Right lobe of liver (tissue), 6 donors: ENCODE results near the gene PEAR1. TPM values are rescaled to one million over a fixed set of nuclear protein-coding genes. Genes with fewer than 3 reads are reported as not detected.

Experiments used
- ATAC-seq, 4 donors: fragments of 200-7000 bp; cut with Tn5 transposase; one replicate each; pipeline ENCODE4 v1.9.1; 2020; ENCODE audit warnings: mild to moderate bottlenecking in 4 of 4, moderate library complexity in 4 of 4
- DNase-seq, 3 donors: peaks; one replicate each; pipeline ENCODE4 v3.0.0-alpha.2; 2020
- H3K27ac ChIP-seq, 3 donors: fragments of 200-600 bp; one replicate each; pipeline ENCODE4 v1.8.0; 2022
- H3K27me3 ChIP-seq, 2 donors: fragments of 200-600 bp; one replicate each; pipeline ENCODE4 v1.8.0; 2022
- H3K36me3 ChIP-seq, 4 donors: fragments of 200-600 bp; sonication (generic) in 1 of 4; one replicate each; pipeline versions ENCODE4 v1.5.1 to v1.8.0; 2017 to 2022; ENCODE audit warnings: control low read depth in 1 of 4
- H3K4me1 ChIP-seq, 4 donors: fragments of 200-600 bp; sonication (generic) in 1 of 4; one replicate each; pipeline versions ENCODE4 v1.5.1 to v1.8.0; 2017 to 2022; ENCODE audit warnings: control low read depth in 1 of 4
- H3K4me3 ChIP-seq, 3 donors: fragments of 200-600 bp; one replicate each; pipeline ENCODE4 v1.8.0; 2022
- H3K9me3 ChIP-seq, 4 donors: fragments of 200-600 bp; sonication (generic) in 1 of 4; one replicate each; pipeline versions ENCODE4 v1.5.1 to v1.8.0; 2017 to 2022; ENCODE audit warnings: control low read depth in 1 of 4
- POLR2A ChIP-seq: fragments of 450-650 bp; IDR thresholded peaks from one replicate; pipeline ENCODE4 v1.6.1; 2017; ENCODE audit warnings: antibody characterized with exemption, mild to moderate bottlenecking
- WGBS: methylation state at CpG from one replicate; pipeline ENCODE4 v1.1.6; 2018; ENCODE audit warnings: low coverage, low lambda C conversion rate; ENCODE audit not compliant: insufficient coverage; ENCODE audit errors: missing lambda C conversion rate; 5-methylcytosine and 5-hydroxymethylcytosine counted together
- intact Hi-C, 2 donors: fragments of 100-400 bp; cut with DNase I; formaldehyde crosslinking; loops; one replicate each; pipeline versions ENCODE4 v1.11.2 to v1.14.1; 2022
- total RNA-seq, 6 experiments: library from RNA; depleted of rRNA in 2 of 6; stranded (reverse); fragments of >200 nt in 2 of 6; fragmentation: NEBNext Ultra II Directional in 3 of 6; extraction: Animal tissue kit (Norgen Biotek cat#: 25700) in 3 of 6; gene quantifications; one replicate each; pipeline versions ENCODE4 v1.1.0 to v1.2.4, GENCODE V29; 2016 to 2023
- TF ChIP-seq, protein P1 (sequence below), 4 donors: fragments of 200-600 bp in 3 of 4; fragments of 450-650 bp in 1 of 4; IDR thresholded peaks; one replicate each; pipeline versions ENCODE4 v1.5.1 to v1.8.0; 2016 to 2022; ENCODE audit warnings: antibody characterized with exemption in 4 of 4, mild to moderate bottlenecking in 2 of 4
- donor health status: DM: no; HTN: yes; CAD: no.
- donor health status: DM: no; HTN: no; CAD: no.
- donor health status: DM: no; HTN: no; CAD: no.
- donor health status: DM: no; HTN: yes; CAD: no.
- donor health status: DM: no; HTN: yes; CAD: no.

PEAR1 gene
- total RNA-seq, 6 experiments from 2014 or later, result 2.2 to 9.8 (median 3.6) TPM

DNA sequence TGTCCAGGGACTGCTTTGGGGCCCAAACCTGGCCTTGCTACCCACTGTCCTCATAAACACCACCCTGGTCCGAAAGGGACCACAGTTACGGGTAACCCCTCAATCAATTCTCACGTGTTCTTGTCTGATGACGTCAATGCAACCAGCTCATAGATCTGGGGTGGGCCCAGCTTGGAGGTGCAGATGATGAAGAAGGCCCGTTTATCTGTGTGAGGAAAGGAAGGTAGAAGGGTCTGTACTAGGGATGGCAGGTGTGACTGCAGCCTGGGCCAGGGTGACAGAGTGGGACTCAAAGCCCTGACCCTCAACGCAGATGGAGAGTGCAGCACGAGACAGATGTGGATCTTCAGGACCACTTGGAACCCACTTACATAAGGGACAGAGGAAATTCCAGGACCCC, 49.1 kb downstream of the PEAR1 start:
- TF ChIP-seq POLR2A, result no peak
- TF ChIP-seq, protein P1, sequence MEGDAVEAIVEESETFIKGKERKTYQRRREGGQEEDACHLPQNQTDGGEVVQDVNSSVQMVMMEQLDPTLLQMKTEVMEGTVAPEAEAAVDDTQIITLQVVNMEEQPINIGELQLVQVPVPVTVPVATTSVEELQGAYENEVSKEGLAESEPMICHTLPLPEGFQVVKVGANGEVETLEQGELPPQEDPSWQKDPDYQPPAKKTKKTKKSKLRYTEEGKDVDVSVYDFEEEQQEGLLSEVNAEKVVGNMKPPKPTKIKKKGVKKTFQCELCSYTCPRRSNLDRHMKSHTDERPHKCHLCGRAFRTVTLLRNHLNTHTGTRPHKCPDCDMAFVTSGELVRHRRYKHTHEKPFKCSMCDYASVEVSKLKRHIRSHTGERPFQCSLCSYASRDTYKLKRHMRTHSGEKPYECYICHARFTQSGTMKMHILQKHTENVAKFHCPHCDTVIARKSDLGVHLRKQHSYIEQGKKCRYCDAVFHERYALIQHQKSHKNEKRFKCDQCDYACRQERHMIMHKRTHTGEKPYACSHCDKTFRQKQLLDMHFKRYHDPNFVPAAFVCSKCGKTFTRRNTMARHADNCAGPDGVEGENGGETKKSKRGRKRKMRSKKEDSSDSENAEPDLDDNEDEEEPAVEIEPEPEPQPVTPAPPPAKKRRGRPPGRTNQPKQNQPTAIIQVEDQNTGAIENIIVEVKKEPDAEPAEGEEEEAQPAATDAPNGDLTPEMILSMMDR (IDR thresholded peaks at IDR 0.05), result no peak
- intact Hi-C loops, result no loop called here
- no peaks in the 10 kb centered on the region for H3K4me1 ChIP-seq
- H3K27me3 ChIP-seq, result no peaks in the 10 kb centered on the region
- H3K36me3 ChIP-seq, result peaks cover 6 to 88% (median 13%) of the 10 kb centered on the region in 4 donors
- H3K9me3 ChIP-seq, result no peaks in the 10 kb centered on the region
- H3K27ac ChIP-seq, result no peak overlapping the region
- 67% methylated on average over 5 of the region's 7 CpGs for WGBS
- H3K4me3 ChIP-seq, result no peak overlapping the region
- no peak for ATAC-seq
- no peak for DNase-seq

DNA sequence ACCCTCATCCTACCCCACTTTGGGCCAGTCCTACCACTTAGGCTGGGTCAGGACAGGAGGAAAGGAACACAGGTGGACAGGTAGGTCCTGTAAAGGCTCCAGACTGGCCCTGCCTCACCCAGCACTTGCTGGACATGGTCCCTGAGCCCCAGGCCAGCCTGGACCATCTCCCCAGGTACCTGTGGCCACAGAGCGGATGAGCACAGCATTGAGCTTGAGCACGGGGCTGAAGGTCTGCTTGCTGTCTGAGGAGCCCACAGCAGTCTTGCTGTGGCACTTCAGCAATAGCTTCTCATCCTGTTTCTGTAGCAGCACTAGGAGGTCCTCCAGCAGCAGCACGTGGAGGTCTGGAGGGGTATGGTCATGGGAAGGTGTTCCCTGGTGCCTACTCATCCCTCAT, 50.2 kb downstream of the PEAR1 start:
- intact Hi-C loops, result no loop called here
- no peaks in the 10 kb centered on the region for H3K4me1 ChIP-seq
- no peaks in the 10 kb centered on the region for H3K27me3 ChIP-seq
- H3K27ac ChIP-seq, result no peak overlapping the region
- ATAC-seq, result no peak
- H3K4me3 ChIP-seq, result no peak overlapping the region
- no peaks in the 10 kb centered on the region for H3K9me3 ChIP-seq
- H3K36me3 ChIP-seq, result peaks cover 7 to 88% (median 14%) of the 10 kb centered on the region in 4 donors
- TF ChIP-seq POLR2A, result no peak
- TF ChIP-seq, protein P1 (IDR thresholded peaks at IDR 0.05), result no peak
- no peak for DNase-seq
- WGBS, result no CpG with 5 or more reads among the region's 3 CpGs

DNA sequence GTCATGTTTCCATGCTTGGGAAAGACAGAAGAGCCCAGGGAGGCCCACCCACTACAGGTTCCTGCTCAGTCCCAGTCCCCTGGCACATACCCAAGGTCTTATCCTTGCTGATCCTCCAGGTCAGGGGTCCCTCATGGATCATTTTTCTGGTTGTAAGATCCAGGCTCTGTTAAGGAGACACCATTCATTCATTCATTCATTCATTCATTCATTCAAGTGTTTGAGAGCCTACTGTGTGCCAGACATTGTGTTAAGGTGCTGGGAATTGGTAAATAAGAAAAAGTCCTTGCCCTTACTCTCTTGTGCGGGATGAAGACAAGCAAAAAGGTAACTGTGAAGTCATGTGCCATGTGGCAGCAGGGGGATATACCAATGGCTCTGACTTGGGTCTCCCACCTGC, 50.8 kb downstream of the PEAR1 start:
- H3K4me3 ChIP-seq, result no peak overlapping the region
- DNase-seq (no peak), ATAC-seq (no peak)
- intact Hi-C loops, result no loop called here
- no peaks in the 10 kb centered on the region for H3K4me1 ChIP-seq
- H3K27me3 ChIP-seq, result no peaks in the 10 kb centered on the region
- peaks cover 7 to 84% (median 15%) of the 10 kb centered on the region in 4 donors for H3K36me3 ChIP-seq
- H3K27ac ChIP-seq, result no peak overlapping the region
- no peaks in the 10 kb centered on the region for H3K9me3 ChIP-seq
- TF ChIP-seq, protein P1 (IDR thresholded peaks at IDR 0.05), result no peak
- 80% methylated on average over 1 of the region's 1 CpG for WGBS

DNA sequence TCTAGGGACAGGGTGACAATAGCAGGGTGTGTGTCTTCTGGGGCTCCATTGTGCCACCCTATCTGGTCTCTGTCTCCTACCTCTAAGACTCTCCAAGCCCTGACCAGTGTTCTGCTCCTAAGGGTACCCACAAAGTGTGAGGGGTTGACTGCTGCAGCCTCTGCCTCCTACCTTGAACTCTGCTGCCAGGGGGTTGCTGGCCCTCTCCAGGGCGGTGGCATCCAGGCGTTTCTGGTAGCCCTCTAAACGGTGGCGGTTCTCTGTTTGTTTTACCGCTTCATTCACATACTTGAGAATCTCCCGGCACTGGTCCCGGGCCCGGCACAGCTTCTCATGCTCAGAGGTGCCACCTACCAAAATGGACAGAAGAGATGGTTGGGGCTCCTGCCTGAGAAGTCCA, 51.3 kb downstream of the PEAR1 start:
- no peaks in the 10 kb centered on the region for H3K27me3 ChIP-seq
- H3K36me3 ChIP-seq, result peaks cover 7 to 82% (median 18%) of the 10 kb centered on the region in 4 donors
- ATAC-seq (no peak), DNase-seq (no peak)
- intact Hi-C loops, result no loop called here
- H3K27ac ChIP-seq, result no peak overlapping the region
- H3K4me1 ChIP-seq, result no peaks in the 10 kb centered on the region
- no peak overlapping the region for H3K4me3 ChIP-seq
- WGBS, result 92% methylated on average over 4 of the region's 8 CpGs
- no peaks in the 10 kb centered on the region for H3K9me3 ChIP-seq
- TF ChIP-seq, protein P1 (IDR thresholded peaks at IDR 0.05), result no peak
- TF ChIP-seq POLR2A, result no peak
